ENCODE measurements around the gene UBALD2.

Gene UBALD2

GRCh38 chr17:76281573-76282371 lies 16.6 kb downstream of the UBALD2 start:
- no peak for TF ChIP-seq CTCF (IDR thresholded peaks at IDR 0.05; ENCODE audit: insufficient read depth, low read depth, low read length, missing control alignments)
- no peak for DNase-seq (ENCODE audit: low read depth)
- H3K4me3 ChIP-seq (ENCODE audit: low read length), result no peak overlapping the region

- no peak for TF ChIP-seq CTCF (IDR thresholded peaks at IDR 0.05; ENCODE audit: insufficient read depth, low read depth, low read length, missing control alignments)
- no peak for DNase-seq (ENCODE audit: low read depth)
- H3K4me3 ChIP-seq (ENCODE audit: low read length), result no peak overlapping the region
These were observed 27.4 kb downstream of the UBALD2 start for GRCh38 chr17:76292567-76292966.

- H3K4me3 ChIP-seq (ENCODE audit: low read length), result no peak overlapping the region
- no peak for DNase-seq (ENCODE audit: low read depth)
- TF ChIP-seq CTCF (IDR thresholded peaks at IDR 0.05; ENCODE audit: insufficient read depth, low read depth, low read length, missing control alignments), result no peak
These were observed 28.0 kb downstream of the UBALD2 start for GRCh38 chr17:76293106-76293505.

GRCh38 chr17:76296186-76296585 lies 31.0 kb downstream of the UBALD2 start:
- TF ChIP-seq CTCF (IDR thresholded peaks at IDR 0.05; ENCODE audit: insufficient read depth, low read depth, low read length, missing control alignments), result no peak
- H3K4me3 ChIP-seq (ENCODE audit: low read length), result no peak overlapping the region
- no peak for DNase-seq (ENCODE audit: low read depth)

GRCh38 chr17:76296889-76297288 lies 31.7 kb downstream of the UBALD2 start:
- TF ChIP-seq CTCF (IDR thresholded peaks at IDR 0.05; ENCODE audit: insufficient read depth, low read depth, low read length, missing control alignments), result no peak

GRCh38 chr17:76297436-76297835 lies 32.3 kb downstream of the UBALD2 start:
- DNase-seq (ENCODE audit: low read depth), result no peak
- no peak overlapping the region for H3K4me3 ChIP-seq (ENCODE audit: low read length)
- TF ChIP-seq CTCF (IDR thresholded peaks at IDR 0.05; ENCODE audit: insufficient read depth, low read depth, low read length, missing control alignments), result no peak

More at GRCh38 chr17:76296889-76297288, 31.7 kb downstream of the UBALD2 start:
- H3K4me3 ChIP-seq (ENCODE audit: low read length), result no peak overlapping the region
- DNase-seq (ENCODE audit: low read depth), result no peak
